ENCODE data around the gene ZP1. TPM values are rescaled to one million over a fixed set of nuclear protein-coding genes. Genes with fewer than 3 reads are reported as not detected.

Gene ZP1, protein sequence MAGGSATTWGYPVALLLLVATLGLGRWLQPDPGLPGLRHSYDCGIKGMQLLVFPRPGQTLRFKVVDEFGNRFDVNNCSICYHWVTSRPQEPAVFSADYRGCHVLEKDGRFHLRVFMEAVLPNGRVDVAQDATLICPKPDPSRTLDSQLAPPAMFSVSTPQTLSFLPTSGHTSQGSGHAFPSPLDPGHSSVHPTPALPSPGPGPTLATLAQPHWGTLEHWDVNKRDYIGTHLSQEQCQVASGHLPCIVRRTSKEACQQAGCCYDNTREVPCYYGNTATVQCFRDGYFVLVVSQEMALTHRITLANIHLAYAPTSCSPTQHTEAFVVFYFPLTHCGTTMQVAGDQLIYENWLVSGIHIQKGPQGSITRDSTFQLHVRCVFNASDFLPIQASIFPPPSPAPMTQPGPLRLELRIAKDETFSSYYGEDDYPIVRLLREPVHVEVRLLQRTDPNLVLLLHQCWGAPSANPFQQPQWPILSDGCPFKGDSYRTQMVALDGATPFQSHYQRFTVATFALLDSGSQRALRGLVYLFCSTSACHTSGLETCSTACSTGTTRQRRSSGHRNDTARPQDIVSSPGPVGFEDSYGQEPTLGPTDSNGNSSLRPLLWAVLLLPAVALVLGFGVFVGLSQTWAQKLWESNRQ
- total RNA-seq: not detected in 2 replicates

DNA sequence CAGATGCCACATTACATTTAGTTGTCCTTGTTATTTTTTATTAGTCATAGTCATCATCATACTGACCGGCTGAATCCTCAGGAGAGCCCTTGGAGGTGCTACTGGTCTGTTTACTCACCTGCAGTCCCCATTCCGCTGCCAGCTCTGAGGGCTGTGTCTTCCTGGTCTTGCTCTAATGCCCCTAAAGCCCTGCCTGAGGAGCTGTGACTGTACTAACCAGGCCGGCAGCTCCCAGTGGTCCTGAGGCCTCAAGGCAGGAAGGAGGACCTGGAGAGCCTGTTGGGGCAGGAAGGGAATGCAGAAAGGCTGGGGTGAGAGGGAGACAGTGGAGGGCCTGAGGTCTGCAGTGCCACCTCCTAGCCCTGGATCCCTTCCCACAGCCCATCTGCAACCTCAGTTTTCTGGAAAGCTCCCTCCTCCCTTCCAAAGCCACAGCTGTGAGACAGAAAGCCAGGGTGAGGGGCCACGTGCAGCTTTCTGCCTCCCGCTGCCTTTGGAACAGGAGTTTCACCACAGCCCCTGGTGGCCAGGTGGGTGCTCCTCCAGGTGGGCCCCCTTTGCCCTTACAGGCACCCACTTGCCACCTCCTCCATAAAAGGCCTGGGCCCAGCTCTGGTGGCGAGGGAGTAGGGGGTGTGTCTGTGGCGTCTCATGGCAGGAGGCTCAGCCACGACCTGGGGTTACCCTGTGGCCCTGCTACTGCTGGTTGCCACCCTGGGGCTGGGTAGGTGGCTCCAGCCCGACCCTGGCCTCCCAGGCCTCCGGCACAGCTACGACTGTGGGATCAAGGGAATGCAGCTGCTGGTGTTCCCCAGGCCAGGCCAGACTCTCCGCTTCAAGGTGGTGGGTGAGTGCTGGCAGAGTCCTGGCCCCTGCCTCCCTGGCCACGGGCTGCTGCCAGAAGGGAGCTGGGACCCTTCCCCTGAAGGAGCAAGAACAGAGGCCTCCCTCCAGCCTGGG lies at the start of gene ZP1:
TSS of gene ZP1 (plus strand) at position 632 of the 960 bp plus-strand sequence. CDS start at position 652, 20 bp downstream.

DNA sequence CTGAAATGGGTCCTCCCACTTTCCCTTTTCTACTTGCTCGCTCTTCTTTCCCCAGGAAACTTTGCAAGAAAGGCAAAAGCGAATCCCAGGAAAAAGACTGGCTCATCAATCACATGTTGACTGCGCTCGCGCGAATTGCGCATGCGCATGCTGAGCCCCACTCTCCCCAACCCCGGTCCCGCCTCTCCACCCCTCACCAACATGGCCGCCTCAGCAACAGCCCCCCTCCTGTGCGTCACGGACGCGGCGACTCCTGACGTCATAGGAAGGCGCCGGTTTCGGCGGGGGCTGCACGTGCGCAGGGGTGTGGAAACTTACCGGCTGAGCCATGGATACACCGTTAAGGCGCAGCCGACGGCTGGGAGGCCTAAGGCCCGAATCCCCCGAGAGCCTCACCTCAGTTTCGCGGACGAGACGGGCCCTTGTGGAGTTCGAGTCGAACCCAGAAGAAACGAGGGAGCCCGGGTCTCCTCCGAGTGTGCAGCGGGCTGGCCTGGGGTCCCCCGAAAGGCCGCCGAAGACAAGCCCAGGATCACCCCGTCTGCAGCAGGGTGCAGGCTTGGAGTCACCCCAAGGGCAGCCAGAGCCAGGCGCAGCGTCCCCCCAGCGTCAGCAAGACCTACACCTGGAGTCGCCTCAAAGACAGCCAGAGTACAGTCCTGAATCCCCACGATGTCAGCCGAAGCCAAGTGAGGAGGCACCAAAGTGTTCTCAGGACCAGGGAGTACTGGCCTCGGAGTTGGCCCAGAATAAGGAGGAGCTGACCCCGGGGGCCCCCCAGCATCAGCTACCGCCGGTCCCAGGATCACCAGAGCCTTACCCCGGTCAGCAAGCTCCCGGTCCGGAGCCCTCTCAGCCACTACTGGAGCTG lies 25.3 kb upstream of the ZP1 start, which contains the start of gene CCDC86:
TSS of gene CCDC86 (plus strand) at position 317 of the 871 bp plus-strand sequence. CDS start at position 329, 12 bp downstream.

DNA sequence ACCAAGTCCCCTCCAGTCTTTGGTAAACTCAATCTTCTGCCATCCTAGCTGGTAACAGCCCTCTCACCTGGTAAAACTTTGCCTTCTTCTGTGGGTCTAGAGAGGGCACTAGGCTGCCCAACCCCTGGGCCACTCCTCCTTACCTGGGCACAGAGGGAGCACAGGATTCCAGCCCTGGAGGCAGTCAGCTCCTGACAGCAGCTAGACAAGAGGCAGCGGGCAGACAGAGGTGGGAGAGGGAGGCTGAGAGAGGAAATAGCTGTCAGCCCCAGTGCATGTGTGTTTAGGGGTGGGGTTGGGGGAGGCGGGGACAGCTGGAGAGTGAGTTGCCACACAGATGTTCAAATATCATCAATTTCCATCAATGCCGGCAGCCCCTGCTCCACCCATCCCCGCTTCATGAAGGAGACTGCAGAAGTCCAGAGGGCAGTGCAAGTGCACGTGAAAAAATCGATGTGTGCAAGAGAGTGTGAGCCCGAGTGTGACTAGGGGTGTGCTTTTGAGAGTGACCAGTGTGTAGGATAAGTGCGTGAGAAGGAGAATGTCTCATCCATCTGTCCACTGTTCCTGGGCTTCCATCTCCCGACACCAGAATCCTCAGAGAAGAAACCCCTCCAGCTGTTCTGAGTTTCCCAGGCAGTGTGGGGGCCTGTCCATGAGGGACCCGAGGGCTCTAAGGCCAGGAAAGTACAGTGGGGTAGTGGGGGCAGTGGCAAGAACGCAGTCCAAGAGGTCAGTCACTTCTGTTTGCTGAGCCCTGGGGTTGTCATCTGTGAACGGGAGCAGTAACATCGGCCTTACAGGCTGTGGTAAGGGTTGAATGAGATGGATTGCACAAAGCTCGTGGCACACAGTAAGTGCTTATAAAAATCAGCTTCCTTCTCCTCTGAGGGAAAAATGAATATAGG lies 11.4 kb upstream of the ZP1 start, which contains the start of gene PTGDR2:
TSS of gene PTGDR2 (minus strand) at position 225 of the 908 bp plus-strand sequence. CDS start 2,228 bp downstream, outside the sequence.

DNA sequence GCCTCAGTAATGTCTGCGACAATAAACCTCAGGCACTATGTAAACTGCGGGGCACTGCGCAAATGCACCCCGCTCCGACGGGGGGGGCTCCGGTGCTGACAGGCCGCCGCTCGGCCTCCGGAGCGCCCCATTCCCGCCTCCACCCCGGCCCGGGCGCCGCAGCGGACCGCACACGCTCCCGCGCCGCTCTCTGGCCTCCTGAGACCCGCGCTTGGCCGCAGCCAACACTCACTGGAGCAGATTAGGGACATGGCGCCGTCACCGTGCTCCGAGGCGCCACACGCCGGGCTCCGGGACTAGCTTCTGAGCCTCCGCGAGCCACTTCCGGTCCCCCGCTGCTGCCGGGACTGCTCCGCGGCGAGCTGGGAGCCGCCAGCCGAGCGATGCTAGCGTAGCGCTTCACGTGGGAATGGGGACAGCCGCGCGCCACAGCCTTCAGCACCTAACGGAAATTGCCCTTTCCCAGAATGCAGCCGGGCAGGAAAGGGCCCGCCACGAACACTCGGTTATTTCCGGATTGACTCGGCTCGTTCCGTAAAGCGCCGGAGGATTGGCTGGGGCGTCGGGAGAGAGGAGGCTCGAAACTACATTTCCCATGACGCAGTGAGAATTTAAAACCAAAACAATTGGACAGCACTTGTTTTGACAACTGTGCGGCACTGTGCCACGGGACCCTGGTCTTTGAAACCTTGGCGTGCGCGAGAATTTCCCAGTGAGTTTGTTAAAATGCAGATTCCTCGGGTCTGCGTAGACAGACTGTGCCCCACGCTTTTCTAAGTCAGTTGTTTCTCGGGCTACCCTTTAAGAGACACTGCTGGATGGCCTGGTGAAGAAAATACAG lies 39.0 kb downstream of the ZP1 start, which contains the start of gene PRPF19:
TSS of gene PRPF19 (minus strand) at position 454 of the 841 bp plus-strand sequence. CDS start at position 251, 203 bp downstream.

DNA sequence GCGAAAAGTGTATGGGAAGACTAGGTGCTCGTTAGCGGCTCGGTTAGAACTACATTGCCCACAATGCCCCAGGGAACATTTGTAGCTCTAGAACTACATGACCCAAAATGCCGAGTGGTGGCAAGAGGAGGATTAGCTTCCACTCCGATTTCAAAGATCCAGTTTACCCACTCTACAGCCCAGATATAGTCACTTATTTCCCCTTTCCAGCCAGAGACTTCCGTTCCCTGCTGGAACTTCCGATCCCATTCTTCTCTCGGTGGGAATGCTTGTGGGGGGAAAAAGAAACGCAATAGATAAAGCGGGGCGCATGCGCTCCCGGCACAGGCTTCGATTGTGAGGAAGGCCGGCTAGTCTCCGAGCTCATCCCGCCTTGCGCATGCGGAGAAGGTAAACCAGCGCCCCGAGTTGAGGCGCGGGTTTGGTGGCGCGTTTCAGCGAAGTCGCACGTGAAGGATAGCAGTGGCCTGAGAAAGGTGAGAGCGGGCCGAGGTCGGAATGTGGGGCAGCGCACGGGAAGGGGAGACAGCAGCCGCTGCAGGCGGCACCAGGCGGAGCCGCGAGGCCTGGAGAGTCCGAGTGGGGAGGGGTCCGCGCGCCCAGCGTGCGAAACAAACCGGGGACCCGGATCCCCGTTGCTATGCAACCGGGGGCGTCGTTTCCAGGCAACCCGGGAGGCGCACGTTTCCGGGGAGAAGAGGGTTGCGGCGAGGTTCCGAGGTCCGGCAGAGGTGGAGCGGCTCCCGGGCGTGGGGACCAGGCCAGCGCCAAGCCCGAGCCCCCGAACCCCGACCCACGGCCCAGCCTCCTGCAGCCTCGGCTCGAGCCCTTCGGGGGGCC lies 46.7 kb downstream of the ZP1 start, which contains the start of gene TMEM109:
TSS of gene TMEM109 (plus strand) at position 366 of the 840 bp plus-strand sequence. CDS start 5,536 bp downstream, outside the sequence.

DNA sequence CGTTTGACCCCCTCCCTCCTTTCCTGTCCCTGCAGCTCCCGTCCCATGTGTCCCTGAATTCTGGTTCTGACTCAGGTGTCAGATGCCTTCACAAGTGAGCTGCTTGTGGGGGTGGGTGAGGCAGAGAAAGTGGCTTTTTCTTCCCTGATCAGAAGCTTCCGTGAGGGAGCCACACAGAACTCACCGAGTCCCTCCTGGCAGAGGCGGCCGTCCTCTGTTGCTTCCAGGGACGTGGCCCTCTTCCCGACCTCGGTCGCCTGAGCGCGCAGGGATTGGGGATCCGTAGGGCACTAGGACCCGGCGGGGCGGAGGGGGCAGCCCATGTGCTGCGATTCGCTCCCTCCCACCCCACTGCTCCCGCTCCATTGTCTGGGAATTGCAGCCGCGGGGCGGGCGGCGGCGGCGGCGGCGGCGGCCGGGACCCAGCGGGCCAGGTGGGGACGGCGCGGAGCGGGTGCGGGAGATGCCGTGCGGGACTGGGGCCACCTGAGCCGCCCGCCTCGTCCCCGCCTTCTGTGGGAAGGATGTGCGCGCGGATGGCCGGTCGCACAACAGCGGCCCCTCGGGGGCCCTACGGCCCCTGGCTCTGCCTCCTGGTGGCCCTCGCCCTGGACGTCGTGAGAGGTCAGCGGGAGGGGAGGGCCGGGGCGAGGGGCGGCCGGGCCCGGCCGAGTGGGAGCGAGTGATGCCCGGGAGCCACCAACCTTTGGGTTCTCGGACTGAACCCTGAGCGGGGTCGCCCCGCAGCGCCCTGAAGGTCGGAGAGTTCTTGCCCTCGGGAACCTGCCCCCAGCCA lies 57.0 kb downstream of the ZP1 start, which contains the start of gene TMEM132A:
TSS of gene TMEM132A (plus strand) at position 351 of the 796 bp plus-strand sequence. CDS start at position 525, 174 bp downstream.

Other genes with a start within 250 kb of the ZP1 start
- not detected in 2 replicates for gene MS4A8, start 167.9 kb upstream of the ZP1 start, total RNA-seq
- not detected in 2 replicates for gene MS4A18, start 142.8 kb upstream of the ZP1 start, total RNA-seq
- gene MS4A15, start 110.7 kb upstream of the ZP1 start, total RNA-seq: not detected in 2 replicates
- not detected in 2 replicates for gene MS4A10, start 82.2 kb upstream of the ZP1 start, total RNA-seq
- gene CCDC86, start 25.4 kb upstream of the ZP1 start, total RNA-seq: 22.6 and 40.3 TPM in 2 replicates
- gene PTGDR2, start 11.6 kb upstream of the ZP1 start, total RNA-seq: not detected in 2 replicates
- 64.2 and 96.0 TPM in 2 replicates for gene PRPF19, start 39.0 kb downstream of the ZP1 start, total RNA-seq
- 26.1 and 31.8 TPM in 2 replicates for gene TMEM109, start 46.6 kb downstream of the ZP1 start, total RNA-seq
- gene TMEM132A, start 56.9 kb downstream of the ZP1 start, total RNA-seq: 97.8 and 142 TPM in 2 replicates
- 0.78 and 3.2 TPM in 2 replicates for gene SLC15A3, start 84.6 kb downstream of the ZP1 start, total RNA-seq
- 0.86 TPM in 1 of 2 replicates, not detected in the other for gene CD6, start 104.1 kb downstream of the ZP1 start, total RNA-seq
- gene CD5, start 234.9 kb downstream of the ZP1 start, total RNA-seq: not detected in 2 replicates

Measured in hair follicular keratinocyte (primary cell).